Measurements from ENCODE around the gene GLI2. TPM values are rescaled to one million over a fixed set of nuclear protein-coding genes. Genes with fewer than 3 reads are reported as not detected.
A peak's percentile ranks its signal among the peaks of the same experiment; 100 is the strongest.

GLI2 gene
- total and polyA plus RNA-seq, 2 of the 8 experiments (the other 6 are each of a cell fraction or from before 2014, with no cell fraction given): 18.4 to 46.9 TPM

DNA sequence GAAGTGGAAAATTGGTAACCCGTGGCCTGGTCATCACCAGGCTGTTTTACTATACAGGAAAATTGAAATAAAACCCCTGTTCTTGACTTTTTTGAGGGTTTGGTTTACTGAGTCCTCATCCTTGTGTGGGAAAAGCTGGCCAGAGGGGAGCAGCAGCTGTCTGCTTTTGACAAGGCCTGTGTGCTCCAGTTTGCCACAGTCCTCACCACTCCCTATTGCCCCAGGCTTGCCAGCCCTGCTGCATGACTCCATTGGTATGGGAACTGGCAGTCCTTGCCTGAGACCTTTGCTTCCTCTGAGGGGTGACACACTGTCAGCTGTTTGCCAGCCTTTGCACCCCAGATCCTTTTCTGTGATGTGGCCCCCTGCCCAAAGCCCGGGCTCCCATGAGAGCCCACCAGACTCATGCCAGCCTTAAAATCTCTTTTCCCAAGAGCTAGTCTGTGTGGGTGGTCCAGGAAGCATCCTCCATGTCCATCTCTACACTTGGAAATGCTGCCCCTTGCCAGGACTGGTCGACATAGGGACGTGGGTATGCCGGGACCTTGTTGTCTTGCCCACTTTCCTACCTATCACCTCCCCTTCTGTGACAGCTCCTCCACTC lies 39.0 kb downstream of the GLI2 start:
- H2BK5ac ChIP-seq (ENCODE audit: low read depth, low read length): no peak overlapping the region
- ChIA-PET CTCF (ENCODE audit: partially characterized antibody) (interaction anchor here (0.9 to 2.8 kb wide), 5 partner anchors 10 to 297 kb away, joined by 3 to 9 read pairs (median 4); no protein-coding TSS in a partner anchor), POLR2A (ENCODE audit: partially characterized antibody) (interaction anchor here (1.7 to 4.8 kb wide), 2 partner anchors 11 to 37 kb away, joined by 4 to 31 read pairs; no protein-coding TSS in a partner anchor)
- peaks cover 34 to 59% of the 10 kb centered on the region in 2 experiments for H4K20me1 ChIP-seq (replicated peaks in 1 of 2; ENCODE audit: control insufficient read depth in 1 of 2, insufficient read depth in 2 of 2, low read length in 2 of 2)
- no peak overlapping the region for H2AK5ac ChIP-seq (ENCODE audit: low read depth, low read length)
- H3K23me2 ChIP-seq (ENCODE audit: low read depth, low read length): no peaks in the 10 kb centered on the region; the same call in 1 of the 2 replicates
- H3K27me3 ChIP-seq (replicated peaks in 1 of 4; ENCODE audit: control insufficient read depth in 3 of 4, extremely low read depth in 1 of 4, insufficient read depth in 3 of 4, low read length in 3 of 4): no peaks in the 10 kb centered on the region
- FAIRE-seq (no peak), DNase-seq (ENCODE audit: low read depth in 1 of 2, low spot score in 2 of 2) (no peak)
- no peak overlapping the region for H3K56ac ChIP-seq (replicated peaks; ENCODE audit: insufficient read length, low read depth, low read length)
- no peak overlapping the region for H3K27ac ChIP-seq (ENCODE audit: low read depth, low read length)
- whole genome bisulfite sequencing, 2 experiments (ENCODE audit: extremely low coverage in 1 of 2, insufficient coverage in 1 of 2, insufficient read length in 1 of 2, insufficient replicate concordance in 2 of 2, low coverage in 1 of 2, low lambda C conversion rate in 2 of 2, missing lambda C conversion rate in 1 of 2): 94% methylated on average over 5 of the region's 5 CpGs; no CpG with 5 or more reads in 1 of the 2 experiments
- H3K79me1 ChIP-seq (ENCODE audit: low read depth, low read length): peaks cover 47% of the 10 kb centered on the region
- peaks cover 17 to 99% of the 10 kb centered on the region in 2 experiments for H3K79me2 ChIP-seq (ENCODE audit: control insufficient read depth in 1 of 2, insufficient read depth in 2 of 2, low read length in 2 of 2)
- H2BK20ac ChIP-seq (ENCODE audit: low read length): no peak overlapping the region
- no peak overlapping the region for H3K4ac ChIP-seq (replicated peaks; ENCODE audit: insufficient read length, low read depth, low read length)
- H3K9me3 ChIP-seq (ENCODE audit: insufficient read depth in 2 of 2, low read depth in 1 of 2, low read length in 1 of 2): no peaks in the 10 kb centered on the region
- no peak overlapping the region for H4K91ac ChIP-seq (replicated peaks; ENCODE audit: insufficient read length, low read length)
- no peak overlapping the region for H2BK12ac ChIP-seq (ENCODE audit: low read depth, low read length)
- no peak overlapping the region for H3K4me3 ChIP-seq (ENCODE audit: extremely low read depth in 1 of 4, insufficient read depth in 2 of 4, low read depth in 3 of 4, low read length in 4 of 4)
- H3K14ac ChIP-seq (ENCODE audit: insufficient read length): no peak overlapping the region
- H3K36me3 ChIP-seq (ENCODE audit: control insufficient read depth in 2 of 4, insufficient read depth in 4 of 4, low read length in 3 of 4): no peaks in the 10 kb centered on the region
- H3K4me1 ChIP-seq (replicated peaks in 1 of 4; ENCODE audit: control insufficient read depth in 3 of 4, insufficient read depth in 4 of 4, low read length in 3 of 4): peaks cover 21 to 51% (median 33%) of the 10 kb centered on the region in 4 experiments
- H3K9ac ChIP-seq (replicated peaks in 1 of 4; ENCODE audit: extremely low read depth in 1 of 4, low read depth in 3 of 4, low read length in 3 of 4): no peak overlapping the region
- no peak for TF ChIP-seq SP4 (IDR thresholded peaks at IDR 0.05; ENCODE audit: low read length)
- TF ChIP-seq RFX5 (IDR thresholded peaks at IDR 0.05; ENCODE audit: borderline replicate concordance, low read depth, low read length): no peak
- TF ChIP-seq BCL11A (IDR thresholded peaks at IDR 0.05; ENCODE audit: low read depth in 2 of 2, low read length in 2 of 2): no peak
- no peak for TF ChIP-seq EGR1 (IDR thresholded peaks at IDR 0.05; ENCODE audit: borderline replicate concordance, low read depth, low read length)
- TF ChIP-seq SIRT6 (IDR thresholded peaks at IDR 0.05; ENCODE audit: low read length): no peak
- peak; percentile 27; the same call in 1 of the 2 replicates for TF ChIP-seq KDM1A (IDR thresholded peaks at IDR 0.05; ENCODE audit: borderline replicate concordance, low read length)
- no peak for TF ChIP-seq SRF (IDR thresholded peaks at IDR 0.05; ENCODE audit: low read depth, low read length)
- no peak for TF ChIP-seq CEBPB (IDR thresholded peaks at IDR 0.05; ENCODE audit: low read depth, low read length)
- TF ChIP-seq YY1 (IDR thresholded peaks at IDR 0.05; ENCODE audit: low read depth, low read length): no peak
- H4K5ac ChIP-seq (ENCODE audit: insufficient read length, low read depth, low read length): no peak overlapping the region
- H3K4me2 ChIP-seq (ENCODE audit: insufficient read depth in 1 of 2, low read depth in 2 of 2, low read length in 2 of 2): no peak overlapping the region; a peak in 1 of 4 replicates
- H2AFZ ChIP-seq (ENCODE audit: low read length): no peak overlapping the region
- H3K23ac ChIP-seq (ENCODE audit: insufficient read length): no peak overlapping the region
- no peak overlapping the region for H2BK120ac ChIP-seq (replicated peaks; ENCODE audit: low read depth, low read length)
- no peak overlapping the region for H3K18ac ChIP-seq (ENCODE audit: extremely low read depth, low read length)
- H4K8ac ChIP-seq (ENCODE audit: extremely low read depth, insufficient read depth, low read length): no peak overlapping the region
- H2BK15ac ChIP-seq (ENCODE audit: low read length): no peak overlapping the region

All from H1 (cell line).